ENCODE results near the gene ANK3.

DNA sequence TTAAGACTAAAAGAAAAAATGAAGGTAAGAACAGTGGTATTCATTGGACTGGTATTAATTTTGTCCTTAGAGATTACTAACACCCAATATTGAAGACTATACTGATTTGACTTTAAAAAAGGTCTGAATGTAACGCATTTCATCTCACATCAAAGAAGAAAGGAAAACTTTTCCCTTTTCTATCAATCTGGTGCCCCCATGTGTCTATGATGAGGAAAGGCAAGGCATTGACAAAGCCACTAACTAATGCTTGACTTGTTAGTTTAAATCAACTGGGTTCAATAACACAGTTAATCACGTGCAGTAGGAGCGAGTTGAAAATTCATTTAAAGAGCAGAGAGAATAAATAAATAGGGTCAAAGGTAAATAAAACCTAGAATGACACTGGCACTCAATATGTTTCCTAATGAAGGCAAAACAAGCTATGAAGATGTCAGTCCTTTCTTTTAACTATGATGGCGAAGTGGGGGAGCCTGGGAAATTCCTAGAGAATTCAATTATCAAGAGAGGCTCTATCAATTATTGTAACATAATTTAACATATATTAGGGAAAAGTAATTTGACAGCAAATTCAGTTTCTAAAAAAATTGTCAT is 180.9 kb downstream of the ANK3 start:
- TF ChIP-seq POLR2A (IDR thresholded peaks at IDR 0.05): no peak
- TF ChIP-seq, protein P1, sequence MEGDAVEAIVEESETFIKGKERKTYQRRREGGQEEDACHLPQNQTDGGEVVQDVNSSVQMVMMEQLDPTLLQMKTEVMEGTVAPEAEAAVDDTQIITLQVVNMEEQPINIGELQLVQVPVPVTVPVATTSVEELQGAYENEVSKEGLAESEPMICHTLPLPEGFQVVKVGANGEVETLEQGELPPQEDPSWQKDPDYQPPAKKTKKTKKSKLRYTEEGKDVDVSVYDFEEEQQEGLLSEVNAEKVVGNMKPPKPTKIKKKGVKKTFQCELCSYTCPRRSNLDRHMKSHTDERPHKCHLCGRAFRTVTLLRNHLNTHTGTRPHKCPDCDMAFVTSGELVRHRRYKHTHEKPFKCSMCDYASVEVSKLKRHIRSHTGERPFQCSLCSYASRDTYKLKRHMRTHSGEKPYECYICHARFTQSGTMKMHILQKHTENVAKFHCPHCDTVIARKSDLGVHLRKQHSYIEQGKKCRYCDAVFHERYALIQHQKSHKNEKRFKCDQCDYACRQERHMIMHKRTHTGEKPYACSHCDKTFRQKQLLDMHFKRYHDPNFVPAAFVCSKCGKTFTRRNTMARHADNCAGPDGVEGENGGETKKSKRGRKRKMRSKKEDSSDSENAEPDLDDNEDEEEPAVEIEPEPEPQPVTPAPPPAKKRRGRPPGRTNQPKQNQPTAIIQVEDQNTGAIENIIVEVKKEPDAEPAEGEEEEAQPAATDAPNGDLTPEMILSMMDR (IDR thresholded peaks at IDR 0.05 in 4 of 5, conservative IDR thresholded peaks at IDR 0.05 in 1 of 5): peak; percentile 53 to 88 (median 71)
